ENCODE data around the gene PDE4D. TPM values are rescaled to one million over a fixed set of nuclear protein-coding genes. Genes with fewer than 3 reads are reported as not detected.

PDE4D gene
- total RNA-seq, 1 experiment from 2014 or later = 2.1 TPM

GRCh38 chr5:59021837-59022514 is 871.5 kb downstream of the PDE4D start:
- no peaks in the 10 kb centered on the region for H3K27me3 Mint-ChIP-seq (ENCODE audit: low read depth)
- peaks cover 9 to 11% of the 10 kb centered on the region in 2 experiments for H3K4me1 Mint-ChIP-seq
- Histone ChIP-seq H3K14ac (ENCODE audit: insufficient read depth, low read length) (no peak overlapping the region), H3K4me2 (ENCODE audit: insufficient read depth, insufficient read length, low read length) (no peak overlapping the region), H2BK12ac (ENCODE audit: insufficient read length, low read depth, low read length) (no peak overlapping the region), H2AK5ac (ENCODE audit: insufficient read length, low read length) (no peak overlapping the region), H2BK20ac (ENCODE audit: low read depth, low read length, poor library complexity, severe bottlenecking) (no peak overlapping the region), H3K4me1 (ENCODE audit: insufficient read depth, low read length) (no peaks in the 10 kb centered on the region), H3K79me1 (ENCODE audit: insufficient read depth, low read depth, low read length, poor library complexity, severe bottlenecking) (no peaks in the 10 kb centered on the region), H3K9me3 (ENCODE audit: control insufficient read depth, low read depth, low read length) (no peaks in the 10 kb centered on the region), H2BK5ac (ENCODE audit: insufficient read length, low read length) (no peak overlapping the region), H4K91ac (ENCODE audit: insufficient read length, low read depth, low read length) (no peak overlapping the region), H4K20me1 (ENCODE audit: control insufficient read depth, insufficient read depth, insufficient read length) (no peaks in the 10 kb centered on the region), H2BK120ac (ENCODE audit: low read depth, low read length, poor library complexity, severe bottlenecking) (no peak overlapping the region), H2AFZ (ENCODE audit: low read length) (no peak overlapping the region), H3T11ph (ENCODE audit: low read length) (no peak overlapping the region), H3K9ac (ENCODE audit: extremely low read depth, insufficient read length, low read length) (no peak overlapping the region), H4K5ac (ENCODE audit: insufficient read length, low read depth, low read length) (no peak overlapping the region), H3K56ac (ENCODE audit: insufficient read length, low read depth, low read length) (no peak overlapping the region), H3K18ac (ENCODE audit: insufficient read length, low read depth, low read length) (no peak overlapping the region), H4K8ac (replicated peaks; ENCODE audit: insufficient read length, low read depth, low read length) (no peak overlapping the region), H3K27ac (ENCODE audit: insufficient read length, low read depth, low read length) (no peak overlapping the region), H3K23me2 (ENCODE audit: insufficient read length, low read depth, low read length, poor library complexity, severe bottlenecking) (no peaks in the 10 kb centered on the region), H3K79me2 (ENCODE audit: insufficient read depth, low read length) (no peaks in the 10 kb centered on the region), H3K23ac (ENCODE audit: insufficient read length, low read depth, low read length) (no peak overlapping the region), H2BK15ac (ENCODE audit: low read depth, low read length) (no peak overlapping the region), H3K4ac (ENCODE audit: low read depth, low read length) (no peak overlapping the region), H3K27me3 (ENCODE audit: insufficient read depth, low read length) (no peaks in the 10 kb centered on the region)
- no peaks in the 10 kb centered on the region for H3K36me3 Mint-ChIP-seq (ENCODE audit: insufficient read depth in 1 of 3, low read depth in 3 of 3)
- DNase-seq = no peak
- no peak overlapping the region for H3K4me3 Mint-ChIP-seq
- no peaks in the 10 kb centered on the region for H3K9me3 Mint-ChIP-seq
- WGBS (ENCODE audit: extremely low coverage, insufficient read length, low lambda C conversion rate) = 100% methylated on average over 1 of the region's 7 CpGs
- no peak overlapping the region; a peak in 1 of 7 replicates for H3K27ac Mint-ChIP-seq
- TF ChIP-seq CTCF (conservative IDR thresholded peaks at IDR 0.05) = no peak
